Stomach (tissue), 4 donors: Measurements from ENCODE around the gene ZNF286A.
"Not testable (repeated sequence)": the region's sequence is repeated elsewhere in the genome, so short reads cannot be mapped to it uniquely, and the experiment has no call there.

Source experiments
- POLR2A ChIP-seq, 4 donors: fragments of 450-650 bp; IDR thresholded peaks; one replicate each; pipeline ENCODE4 v1.6.1; 2016; ENCODE audit warnings: antibody characterized with exemption in 4 of 4, control low read depth in 2 of 4, mild to moderate bottlenecking in 1 of 4, moderate library complexity in 1 of 4
- POLR2AphosphoS5 ChIP-seq, 3 donors: sonication (generic); formaldehyde crosslinking; IDR thresholded peaks; one replicate each; pipeline ENCODE4 v1.6.1; 2016; ENCODE audit warnings: antibody characterized with exemption in 3 of 3
- TF ChIP-seq, protein P1 (sequence below), 7 experiments: fragments of 450-650 bp in 4 of 7; fragments of 200-600 bp in 3 of 7; sonication (generic) in 3 of 7; IDR thresholded peaks; one replicate each; pipeline ENCODE4 v1.5.1; 2016 to 2019; ENCODE audit warnings: antibody characterized with exemption in 7 of 7, control low read depth in 2 of 7, mild to moderate bottlenecking in 1 of 7

DNA sequence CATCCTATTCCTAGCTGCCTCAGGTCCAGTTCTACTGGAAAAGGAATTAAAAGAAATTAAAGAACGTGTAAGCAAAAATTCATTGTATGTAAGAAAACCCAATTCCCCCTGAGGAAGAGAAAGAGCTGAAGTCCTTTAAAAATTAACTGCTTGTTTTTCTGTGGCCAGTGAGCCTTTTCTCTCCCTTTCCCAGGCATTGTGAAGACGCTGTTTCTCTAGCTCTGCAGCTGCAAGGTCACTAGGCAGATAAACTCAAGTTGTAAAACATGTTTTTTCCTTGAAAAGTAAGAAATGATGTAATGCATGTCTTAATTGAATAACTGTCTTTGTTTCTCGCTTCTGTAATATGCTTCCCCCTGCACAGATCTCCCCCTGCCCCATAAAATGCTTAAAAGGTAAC, 45.2 kb upstream of the ZNF286A start:
- TF ChIP-seq POLR2A, POLR2AphosphoS5 (IDR thresholded peaks at IDR 0.05): not testable (repeated sequence)
- TF ChIP-seq, protein P1, sequence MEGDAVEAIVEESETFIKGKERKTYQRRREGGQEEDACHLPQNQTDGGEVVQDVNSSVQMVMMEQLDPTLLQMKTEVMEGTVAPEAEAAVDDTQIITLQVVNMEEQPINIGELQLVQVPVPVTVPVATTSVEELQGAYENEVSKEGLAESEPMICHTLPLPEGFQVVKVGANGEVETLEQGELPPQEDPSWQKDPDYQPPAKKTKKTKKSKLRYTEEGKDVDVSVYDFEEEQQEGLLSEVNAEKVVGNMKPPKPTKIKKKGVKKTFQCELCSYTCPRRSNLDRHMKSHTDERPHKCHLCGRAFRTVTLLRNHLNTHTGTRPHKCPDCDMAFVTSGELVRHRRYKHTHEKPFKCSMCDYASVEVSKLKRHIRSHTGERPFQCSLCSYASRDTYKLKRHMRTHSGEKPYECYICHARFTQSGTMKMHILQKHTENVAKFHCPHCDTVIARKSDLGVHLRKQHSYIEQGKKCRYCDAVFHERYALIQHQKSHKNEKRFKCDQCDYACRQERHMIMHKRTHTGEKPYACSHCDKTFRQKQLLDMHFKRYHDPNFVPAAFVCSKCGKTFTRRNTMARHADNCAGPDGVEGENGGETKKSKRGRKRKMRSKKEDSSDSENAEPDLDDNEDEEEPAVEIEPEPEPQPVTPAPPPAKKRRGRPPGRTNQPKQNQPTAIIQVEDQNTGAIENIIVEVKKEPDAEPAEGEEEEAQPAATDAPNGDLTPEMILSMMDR (IDR thresholded peaks at IDR 0.05), result not testable (repeated sequence)
